KMS-11 (cell line): ENCODE results near the gene FHOD3.

ENCODE experiments used
- H2AFZ ChIP-seq: fragments of 200-600 bp; sonication (generic); 2 replicates; pipeline ENCODE4 v1.6.1; 2016; ENCODE audit warnings: antibody characterized with exemption, mixed run types, low read depth
- H3K27ac ChIP-seq: fragments of 200-600 bp; sonication (generic); 2 replicates; pipeline ENCODE4 v1.6.1; 2016; ENCODE audit warnings: mild to moderate bottlenecking, mixed run types
- H3K27me3 ChIP-seq: fragments of 200-600 bp; sonication (generic); 2 replicates; pipeline ENCODE4 v1.6.1; 2017; ENCODE audit warnings: mild to moderate bottlenecking, low read depth, mixed run types, moderate library complexity; ENCODE audit not compliant: insufficient read depth
- H3K36me3 ChIP-seq: fragments of 200-600 bp; sonication (generic); 2 replicates; pipeline ENCODE4 v1.6.1; 2017; ENCODE audit warnings: mild to moderate bottlenecking, mixed run types; ENCODE audit not compliant: insufficient read depth
- H3K4me1 ChIP-seq: fragments of 200-600 bp; sonication (generic); 2 replicates; pipeline ENCODE4 v1.6.1; 2016; ENCODE audit warnings: mild to moderate bottlenecking, low read depth, mixed run types; ENCODE audit not compliant: poor library complexity, severe bottlenecking
- H3K4me2 ChIP-seq: fragments of 200-600 bp; sonication (generic); 2 replicates; pipeline ENCODE4 v1.7.0; 2016; ENCODE audit warnings: mild to moderate bottlenecking, mixed run types
- H3K4me3 ChIP-seq: fragments of 200-600 bp; sonication (generic); IDR thresholded peaks from 2 replicates; pipeline ENCODE4 v1.6.1; 2017; ENCODE audit warnings: low read depth, low read length, mixed read lengths; ENCODE audit not compliant: insufficient read depth
- H3K79me2 ChIP-seq: fragments of 200-600 bp; sonication (generic); 2 replicates; pipeline ENCODE4 v1.6.1; 2016; ENCODE audit warnings: low read depth, mixed run types; ENCODE audit not compliant: insufficient read depth
- H3K9ac ChIP-seq: fragments of 200-600 bp; sonication (generic); 2 replicates; pipeline ENCODE4 v1.6.1; 2016; ENCODE audit warnings: mild to moderate bottlenecking, mixed run types
- H4K20me1 ChIP-seq: fragments of 200-600 bp; sonication (generic); 2 replicates; pipeline ENCODE4 v1.6.1; 2016; ENCODE audit warnings: mild to moderate bottlenecking, mixed run types; ENCODE audit not compliant: insufficient read depth
- CTCF ChIP-seq: fragments of 200-600 bp; sonication (generic); conservative IDR thresholded peaks from 2 replicates; pipeline ENCODE4 v1.6.1; 2017; ENCODE audit warnings: low read depth, mild to moderate bottlenecking, antibody characterized with exemption, low read length, moderate library complexity, mixed read lengths

Gene FHOD3

GRCh38 chr18:36590621-36591580 is 293.4 kb downstream of the FHOD3 start:
- Histone ChIP-seq H3K27ac (no peak overlapping the region), H3K27me3 (no peaks in the 10 kb centered on the region)

GRCh38 chr18:36592282-36592681 is 294.8 kb downstream of the FHOD3 start:
- no peaks in the 10 kb centered on the region for H3K4me1 ChIP-seq
- no peaks in the 10 kb centered on the region for H4K20me1 ChIP-seq
- no peaks in the 10 kb centered on the region for H3K36me3 ChIP-seq
- TF ChIP-seq CTCF, result no peak
- H3K4me2 ChIP-seq, result no peak overlapping the region
- H3K9ac ChIP-seq, result no peak overlapping the region
- H3K4me3 ChIP-seq, result no peak overlapping the region
- H3K27ac ChIP-seq, result no peak overlapping the region
- no peaks in the 10 kb centered on the region for H3K79me2 ChIP-seq
- H2AFZ ChIP-seq, result no peak overlapping the region
- H3K27me3 ChIP-seq, result no peaks in the 10 kb centered on the region

More at GRCh38 chr18:36590621-36591580, 293.4 kb downstream of the FHOD3 start:
- Histone ChIP-seq H3K4me2 (no peak overlapping the region), H3K4me3 (no peak overlapping the region), H3K4me1 (no peaks in the 10 kb centered on the region), H3K36me3 (no peaks in the 10 kb centered on the region), H3K9ac (no peak overlapping the region), H4K20me1 (no peaks in the 10 kb centered on the region), H3K79me2 (no peaks in the 10 kb centered on the region), H2AFZ (no peak overlapping the region)
- no peak for TF ChIP-seq CTCF

- H2AFZ ChIP-seq, result no peak overlapping the region
- H3K4me2 ChIP-seq, result no peak overlapping the region
- H3K36me3 ChIP-seq, result no peaks in the 10 kb centered on the region
- H3K4me1 ChIP-seq, result no peaks in the 10 kb centered on the region
- H3K27ac ChIP-seq, result no peak overlapping the region
- H3K79me2 ChIP-seq, result no peaks in the 10 kb centered on the region
- H3K4me3 ChIP-seq, result no peak overlapping the region
- no peak overlapping the region for H3K9ac ChIP-seq
- TF ChIP-seq CTCF, result no peak
- H3K27me3 ChIP-seq, result no peaks in the 10 kb centered on the region
- no peaks in the 10 kb centered on the region for H4K20me1 ChIP-seq
Measured at GRCh38 chr18:36593001-36593400, 295.5 kb downstream of the FHOD3 start.

DNA sequence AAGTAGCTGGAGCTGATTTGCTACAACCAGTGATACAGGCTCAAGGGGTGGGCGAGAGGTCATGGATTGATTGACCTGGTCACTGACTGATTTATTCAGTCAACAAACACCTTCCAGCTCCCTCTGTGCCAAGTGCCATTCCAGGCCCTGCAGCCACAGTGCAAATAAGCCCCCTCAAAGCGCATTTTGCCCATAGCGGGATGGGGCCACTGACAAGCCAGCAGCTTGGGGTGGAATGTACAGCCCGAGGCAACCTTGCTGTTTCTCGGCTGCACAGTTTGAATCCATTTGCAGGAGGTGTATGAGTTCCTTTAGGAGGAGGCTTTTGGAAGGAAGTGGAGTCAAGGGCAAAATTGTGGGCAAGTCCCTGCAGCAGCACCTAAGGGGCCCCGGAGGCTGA is 296.1 kb downstream of the FHOD3 start:
- H3K79me2 ChIP-seq, result no peaks in the 10 kb centered on the region
- no peak for TF ChIP-seq CTCF
- H3K4me3 ChIP-seq, result no peak overlapping the region
- no peaks in the 10 kb centered on the region for H3K36me3 ChIP-seq
- H4K20me1 ChIP-seq, result no peaks in the 10 kb centered on the region
- no peak overlapping the region for H3K4me2 ChIP-seq
- H3K9ac ChIP-seq, result no peak overlapping the region
- no peak overlapping the region for H3K27ac ChIP-seq
- no peaks in the 10 kb centered on the region for H3K4me1 ChIP-seq
- no peak overlapping the region for H2AFZ ChIP-seq
- H3K27me3 ChIP-seq, result no peaks in the 10 kb centered on the region
